Upper lobe of left lung (tissue), 4 donors: ENCODE measurements around the gene PCDHA5.

ENCODE experiments used
- CTCF ChIP-seq, 6 experiments: fragments of 450-650 bp in 4 of 6; fragments of 200-600 bp in 2 of 6; sonication (generic) in 2 of 6; IDR thresholded peaks; one replicate each; pipeline ENCODE4 v1.5.1; 2016 to 2019; ENCODE audit warnings: antibody characterized with exemption in 6 of 6
- EP300 ChIP-seq, 4 donors: sonication (generic); formaldehyde crosslinking; IDR thresholded peaks; one replicate each; pipeline ENCODE4 v1.5.1; 2017; ENCODE audit warnings: antibody characterized with exemption in 4 of 4, control low read depth in 2 of 4
- POLR2A ChIP-seq, 4 donors: fragments of 450-650 bp; IDR thresholded peaks; one replicate each; pipeline ENCODE4 v1.5.1; 2016 to 2017; ENCODE audit warnings: antibody characterized with exemption in 4 of 4, mild to moderate bottlenecking in 2 of 4
- POLR2AphosphoS5 ChIP-seq, 2 donors: sonication (generic); formaldehyde crosslinking; IDR thresholded peaks; one replicate each; pipeline ENCODE4 v1.5.1; 2017; ENCODE audit warnings: antibody characterized with exemption in 2 of 2

- TF ChIP-seq POLR2AphosphoS5 (IDR thresholded peaks at IDR 0.05) (no peak), CTCF (IDR thresholded peaks at IDR 0.05) (no peak), POLR2A (IDR thresholded peaks at IDR 0.05) (no peak), EP300 (IDR thresholded peaks at IDR 0.05) (no peak)
Measured at GRCh38 chr5:140842798-140843733, 21.7 kb downstream of the PCDHA5 start.
